ENCODE data around the gene AGRP.

The AGRP gene

DNA sequence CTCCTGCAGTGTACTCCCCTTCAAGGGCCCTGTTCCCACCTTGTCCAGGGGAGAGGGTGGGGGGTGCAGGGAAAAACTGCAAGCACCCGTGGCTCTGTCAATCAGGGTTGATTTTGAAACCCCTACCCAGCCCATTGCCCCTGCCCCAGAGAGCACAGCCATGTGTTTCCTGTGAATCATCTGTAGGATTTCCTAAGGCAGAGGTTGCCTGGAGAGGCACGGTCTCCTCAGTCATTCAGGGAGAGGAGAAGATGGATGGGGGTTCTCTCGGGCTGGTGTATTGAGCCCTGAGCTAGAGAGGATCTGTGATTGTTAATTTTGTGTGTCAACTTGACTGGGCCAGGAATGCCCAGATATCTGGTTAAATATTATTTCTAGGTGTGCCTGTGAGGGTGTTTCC lies 3.5 kb upstream of the AGRP start:
- peaks cover 9 to 60% (median 44%) of the 10 kb centered on the region in 4 experiments for H3K4me1 ChIP-seq (ENCODE audit: control extremely low read depth in 1 of 4, control insufficient read depth in 4 of 4, insufficient read depth in 4 of 4, low read length in 3 of 4)
- no peak for DNase-seq
- POLR2A ChIA-PET: interaction anchor here (0.6 kb wide), 1 partner anchor 70 kb away, joined by 3 read pairs; no protein-coding TSS in a partner anchor
- H3K4me3 ChIP-seq (ENCODE audit: control insufficient read depth in 1 of 7, extremely low read depth in 1 of 7, insufficient read depth in 4 of 7, low read depth in 2 of 7, low read length in 6 of 7): no peak overlapping the region
- H3K27ac ChIP-seq (ENCODE audit: insufficient read depth in 1 of 2, low read depth in 1 of 2, low read length in 2 of 2, poor library complexity in 1 of 2, severe bottlenecking in 2 of 2): no peak overlapping the region
- H3K27me3 ChIP-seq (replicated peaks in 2 of 5; ENCODE audit: control insufficient read depth in 4 of 5, insufficient read depth in 5 of 5, low read length in 4 of 5): no peaks in the 10 kb centered on the region
- CTCF ChIA-PET: interaction anchor here (1.2 to 6.1 kb wide), 4 partner anchors 29 to 183 kb away, joined by 4 to 40 read pairs (median 20); no protein-coding TSS in a partner anchor
- WGBS (ENCODE audit: insufficient coverage): 63% methylated on average over 3 of the region's 3 CpGs
- no peaks in the 10 kb centered on the region for H3K9me3 ChIP-seq (ENCODE audit: control extremely low read depth in 1 of 5, control insufficient read depth in 4 of 5, insufficient read depth in 2 of 5, low read depth in 1 of 5, low read length in 4 of 5)
- peaks cover 0 to 14% (median 6%) of the 10 kb centered on the region in 4 experiments for H3K36me3 ChIP-seq (ENCODE audit: control insufficient read depth in 4 of 4, insufficient read depth in 4 of 4, low read length in 3 of 4)

DNA sequence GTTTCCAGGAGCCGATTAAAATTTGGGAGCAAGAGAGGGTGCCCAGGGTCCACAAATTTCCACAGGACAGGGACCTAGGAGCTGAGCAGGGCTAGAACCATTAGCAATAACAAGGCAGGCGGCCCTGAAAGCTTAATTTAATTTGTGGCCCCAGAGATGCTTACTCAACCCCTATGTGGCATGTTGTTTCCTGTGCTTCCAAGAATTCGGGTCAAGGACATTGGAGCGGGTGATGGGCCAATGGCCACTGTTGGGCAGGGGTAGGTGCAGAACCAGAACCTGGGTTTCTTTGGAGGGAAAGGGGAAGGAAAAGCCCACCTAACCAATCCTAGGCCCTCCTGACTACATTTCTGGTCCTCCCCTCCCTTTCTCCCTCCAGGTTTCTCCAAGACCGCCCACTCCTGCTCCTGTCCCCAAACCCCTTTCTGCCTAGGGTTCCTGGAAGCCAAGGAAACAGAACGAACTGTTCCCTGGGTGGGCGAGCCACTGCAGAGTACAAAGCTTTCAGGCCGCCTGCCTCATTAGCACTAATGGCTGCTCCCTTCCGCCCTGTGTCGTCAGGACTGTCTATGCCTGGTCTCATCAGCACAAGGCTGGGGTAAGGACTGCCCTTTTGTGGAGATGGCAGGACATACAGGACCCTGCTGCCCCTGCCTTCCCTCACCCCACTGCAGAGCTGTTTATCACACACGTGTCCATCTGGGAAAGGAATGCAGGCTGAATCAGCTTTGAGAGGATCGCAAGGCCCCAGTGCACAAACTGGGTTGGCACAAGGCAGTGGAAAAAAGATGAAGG lies 581 bp upstream of the AGRP start:
- ChIA-PET POLR2A (no interaction called here), CTCF (interaction anchor here (0.6 to 4.9 kb wide), 9 partner anchors 9 to 1895 kb away, joined by 3 to 35 read pairs (median 4); no protein-coding TSS in a partner anchor)
- no peak overlapping the region for H3K4me3 ChIP-seq (ENCODE audit: control insufficient read depth in 1 of 7, extremely low read depth in 1 of 7, insufficient read depth in 4 of 7, low read depth in 2 of 7, low read length in 6 of 7)
- no peak for DNase-seq
- peak overlapping the region in 1 of 2 experiments; percentile 25 for H3K27ac ChIP-seq (ENCODE audit: insufficient read depth in 1 of 2, low read depth in 1 of 2, low read length in 2 of 2, poor library complexity in 1 of 2, severe bottlenecking in 2 of 2)
- H3K36me3 ChIP-seq (ENCODE audit: control insufficient read depth in 4 of 4, insufficient read depth in 4 of 4, low read length in 3 of 4): peaks cover 0 to 14% (median 6%) of the 10 kb centered on the region in 4 experiments
- no peaks in the 10 kb centered on the region for H3K9me3 ChIP-seq (ENCODE audit: control extremely low read depth in 1 of 5, control insufficient read depth in 4 of 5, insufficient read depth in 2 of 5, low read depth in 1 of 5, low read length in 4 of 5)
- over 99% methylated on average over 10 of the region's 12 CpGs for WGBS (ENCODE audit: insufficient coverage)
- peaks cover 5 to 54% (median 41%) of the 10 kb centered on the region in 4 experiments for H3K4me1 ChIP-seq (ENCODE audit: control extremely low read depth in 1 of 4, control insufficient read depth in 4 of 4, insufficient read depth in 4 of 4, low read length in 3 of 4)
- no peaks in the 10 kb centered on the region for H3K27me3 ChIP-seq (replicated peaks in 2 of 5; ENCODE audit: control insufficient read depth in 4 of 5, insufficient read depth in 5 of 5, low read length in 4 of 5)

- POLR2A ChIA-PET: no interaction called here
- CTCF ChIA-PET: interaction anchor here (1.2 to 4.9 kb wide), 9 partner anchors 10 to 185 kb away, joined by 3 to 35 read pairs (median 5); no protein-coding TSS in a partner anchor
- Histone ChIP-seq H3K27ac (ENCODE audit: insufficient read depth in 1 of 2, low read depth in 1 of 2, low read length in 2 of 2, poor library complexity in 1 of 2, severe bottlenecking in 2 of 2) (peak overlapping the region; percentile 40 to 98), H3K4me3 (ENCODE audit: control insufficient read depth in 1 of 7, extremely low read depth in 1 of 7, insufficient read depth in 4 of 7, low read depth in 2 of 7, low read length in 6 of 7) (peak overlapping the region in 6 of 7 experiments; percentile 74 to 99 (median 90)), H3K4me1 (ENCODE audit: control extremely low read depth in 1 of 4, control insufficient read depth in 4 of 4, insufficient read depth in 4 of 4, low read length in 3 of 4) (peaks cover 5 to 46% (median 36%) of the 10 kb centered on the region in 4 experiments), H3K27me3 (replicated peaks in 2 of 5; ENCODE audit: control insufficient read depth in 4 of 5, insufficient read depth in 5 of 5, low read length in 4 of 5) (no peaks in the 10 kb centered on the region), H3K36me3 (ENCODE audit: control insufficient read depth in 4 of 4, insufficient read depth in 4 of 4, low read length in 3 of 4) (peaks cover 0 to 14% (median 6%) of the 10 kb centered on the region in 4 experiments), H3K9me3 (ENCODE audit: control extremely low read depth in 1 of 5, control insufficient read depth in 4 of 5, insufficient read depth in 2 of 5, low read depth in 1 of 5, low read length in 4 of 5) (no peaks in the 10 kb centered on the region)
- 82% methylated on average over 23 of the region's 25 CpGs for WGBS (ENCODE audit: insufficient coverage)
- no peak for DNase-seq
These were observed 968 bp downstream of the AGRP start for GRCh38 chr16:67482233-67482924.

GRCh38 chr16:67481561-67482232 lies 1.6 kb downstream of the AGRP start:
- DNase-seq: peak in 2 of 3 donors; percentile 27 to 47

GRCh38 chr16:67480833-67481560 lies 2.4 kb downstream of the AGRP start, which contains the start of gene ATP6V0D1:
TSS of gene ATP6V0D1 (minus strand) at chr16:67481157. CDS start at chr16:67481086, 71 bp downstream.
- H3K36me3 ChIP-seq (ENCODE audit: control insufficient read depth in 4 of 4, insufficient read depth in 4 of 4, low read length in 3 of 4): peaks cover 0 to 10% (median 7%) of the 10 kb centered on the region in 4 experiments
- WGBS (ENCODE audit: insufficient coverage): under 1% methylated on average over 53 of the region's 57 CpGs
- ChIA-PET POLR2A (interaction anchor here (0.6 to 0.7 kb wide), 2 partner anchors 40 to 433 kb away, joined by 3 read pairs; no protein-coding TSS in a partner anchor), CTCF (interaction anchor here (0.5 to 4.1 kb wide), 24 partner anchors 11 to 237 kb away, joined by 3 to 31 read pairs (median 4); partner anchors contain the start of genes CARMIL2 and CTCF)
- peak within 1 kb of the TSS; percentile 94 to 98 for H3K27ac ChIP-seq (ENCODE audit: insufficient read depth in 1 of 2, low read depth in 1 of 2, low read length in 2 of 2, poor library complexity in 1 of 2, severe bottlenecking in 2 of 2)
- peaks cover 5 to 38% (median 31%) of the 10 kb centered on the region in 4 experiments for H3K4me1 ChIP-seq (ENCODE audit: control extremely low read depth in 1 of 4, control insufficient read depth in 4 of 4, insufficient read depth in 4 of 4, low read length in 3 of 4)
- H3K9me3 ChIP-seq (ENCODE audit: control extremely low read depth in 1 of 5, control insufficient read depth in 4 of 5, insufficient read depth in 2 of 5, low read depth in 1 of 5, low read length in 4 of 5): no peaks in the 10 kb centered on the region
- H3K4me3 ChIP-seq (ENCODE audit: control insufficient read depth in 1 of 7, extremely low read depth in 1 of 7, insufficient read depth in 4 of 7, low read depth in 2 of 7, low read length in 6 of 7): peak within 1 kb of the TSS; percentile 74 to 99 (median 89)
- peak; percentile 98 to 99 (median 99) for DNase-seq
- H3K27me3 ChIP-seq (replicated peaks in 2 of 5; ENCODE audit: control insufficient read depth in 4 of 5, insufficient read depth in 5 of 5, low read length in 4 of 5): no peaks in the 10 kb centered on the region

More at GRCh38 chr16:67481561-67482232, 1.6 kb downstream of the AGRP start:
- 11% methylated on average over 15 of the region's 17 CpGs for WGBS (ENCODE audit: insufficient coverage)
- H3K36me3 ChIP-seq (ENCODE audit: control insufficient read depth in 4 of 4, insufficient read depth in 4 of 4, low read length in 3 of 4): peaks cover 0 to 14% (median 6%) of the 10 kb centered on the region in 4 experiments
- CTCF ChIA-PET: interaction anchor here (0.9 to 4.1 kb wide), 22 partner anchors 11 to 238 kb away, joined by 3 to 31 read pairs (median 4); partner anchors contain the start of gene CARMIL2
- H3K27ac ChIP-seq (ENCODE audit: insufficient read depth in 1 of 2, low read depth in 1 of 2, low read length in 2 of 2, poor library complexity in 1 of 2, severe bottlenecking in 2 of 2): peak overlapping the region; percentile 46 to 98
- no peaks in the 10 kb centered on the region for H3K9me3 ChIP-seq (ENCODE audit: control extremely low read depth in 1 of 5, control insufficient read depth in 4 of 5, insufficient read depth in 2 of 5, low read depth in 1 of 5, low read length in 4 of 5)
- no peaks in the 10 kb centered on the region for H3K27me3 ChIP-seq (replicated peaks in 2 of 5; ENCODE audit: control insufficient read depth in 4 of 5, insufficient read depth in 5 of 5, low read length in 4 of 5)
- POLR2A ChIA-PET: interaction anchor here (0.7 kb wide), 1 partner anchor 39 kb away, joined by 3 read pairs; no protein-coding TSS in a partner anchor
- peak overlapping the region; percentile 54 to 99 (median 89) for H3K4me3 ChIP-seq (ENCODE audit: control insufficient read depth in 1 of 7, extremely low read depth in 1 of 7, insufficient read depth in 4 of 7, low read depth in 2 of 7, low read length in 6 of 7)
- H3K4me1 ChIP-seq (ENCODE audit: control extremely low read depth in 1 of 4, control insufficient read depth in 4 of 4, insufficient read depth in 4 of 4, low read length in 3 of 4): peaks cover 5 to 44% (median 34%) of the 10 kb centered on the region in 4 experiments
